22Rv1 (cell line): Measurements from ENCODE around the gene STRBP.

ENCODE experiments used
- CTCF ChIP-seq: fragments of 450-650 bp; IDR thresholded peaks from 2 replicates; pipeline ENCODE4 v1.5.1; 2017; ENCODE audit warnings: mild to moderate bottlenecking
- ZFX ChIP-seq: fragments of 450-650 bp; IDR thresholded peaks from 2 replicates; pipeline ENCODE4 v1.6.1; 2017; ENCODE audit warnings: antibody characterized with exemption, borderline replicate concordance

GRCh38 chr9:123129423-123129822, 139.0 kb downstream of the STRBP start:
- TF ChIP-seq CTCF (no peak), ZFX (no peak)
